ENCODE data around the gene NPEPPS.
A peak's percentile ranks its signal among the peaks of the same experiment; 100 is the strongest.
"Not testable (repeated sequence)": the region's sequence is repeated elsewhere in the genome, so short reads cannot be mapped to it uniquely, and the experiment has no call there.

The NPEPPS gene, protein sequence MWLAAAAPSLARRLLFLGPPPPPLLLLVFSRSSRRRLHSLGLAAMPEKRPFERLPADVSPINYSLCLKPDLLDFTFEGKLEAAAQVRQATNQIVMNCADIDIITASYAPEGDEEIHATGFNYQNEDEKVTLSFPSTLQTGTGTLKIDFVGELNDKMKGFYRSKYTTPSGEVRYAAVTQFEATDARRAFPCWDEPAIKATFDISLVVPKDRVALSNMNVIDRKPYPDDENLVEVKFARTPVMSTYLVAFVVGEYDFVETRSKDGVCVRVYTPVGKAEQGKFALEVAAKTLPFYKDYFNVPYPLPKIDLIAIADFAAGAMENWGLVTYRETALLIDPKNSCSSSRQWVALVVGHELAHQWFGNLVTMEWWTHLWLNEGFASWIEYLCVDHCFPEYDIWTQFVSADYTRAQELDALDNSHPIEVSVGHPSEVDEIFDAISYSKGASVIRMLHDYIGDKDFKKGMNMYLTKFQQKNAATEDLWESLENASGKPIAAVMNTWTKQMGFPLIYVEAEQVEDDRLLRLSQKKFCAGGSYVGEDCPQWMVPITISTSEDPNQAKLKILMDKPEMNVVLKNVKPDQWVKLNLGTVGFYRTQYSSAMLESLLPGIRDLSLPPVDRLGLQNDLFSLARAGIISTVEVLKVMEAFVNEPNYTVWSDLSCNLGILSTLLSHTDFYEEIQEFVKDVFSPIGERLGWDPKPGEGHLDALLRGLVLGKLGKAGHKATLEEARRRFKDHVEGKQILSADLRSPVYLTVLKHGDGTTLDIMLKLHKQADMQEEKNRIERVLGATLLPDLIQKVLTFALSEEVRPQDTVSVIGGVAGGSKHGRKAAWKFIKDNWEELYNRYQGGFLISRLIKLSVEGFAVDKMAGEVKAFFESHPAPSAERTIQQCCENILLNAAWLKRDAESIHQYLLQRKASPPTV

DNA sequence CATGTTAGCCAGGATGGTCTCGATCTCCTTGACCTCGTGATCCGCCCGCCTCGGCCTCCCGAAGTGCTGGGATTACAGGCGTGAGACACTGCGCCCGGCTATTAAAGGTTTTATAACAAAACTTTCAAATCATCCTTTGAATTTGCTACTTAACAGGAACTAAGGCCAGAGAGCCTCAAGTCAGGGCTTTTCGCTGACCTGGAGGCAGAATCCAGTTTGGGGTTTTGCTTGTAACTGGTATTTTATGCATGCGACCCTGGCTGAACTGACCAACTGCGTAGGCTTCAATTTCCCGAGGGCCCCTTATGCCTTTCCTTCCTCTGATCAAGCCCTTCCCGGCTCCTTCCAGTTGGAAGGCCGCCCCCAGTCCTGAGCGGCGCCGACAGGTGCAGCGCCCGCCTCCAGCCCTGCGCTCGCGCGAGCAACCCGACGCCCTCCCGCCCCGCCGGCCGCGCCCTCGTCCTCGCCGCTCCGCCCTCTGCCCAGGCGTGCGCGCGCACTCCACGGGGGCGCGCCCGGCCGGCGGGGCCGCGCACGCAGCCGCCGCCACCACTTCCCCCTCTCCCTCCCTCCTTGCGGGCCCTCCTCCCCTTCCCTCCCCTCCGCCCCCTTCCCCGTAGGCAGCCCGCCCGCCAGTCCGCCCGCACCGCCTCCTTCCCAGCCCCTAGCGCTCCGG is at the start of gene NPEPPS:
Gene NPEPPS (plus strand): TSS at position 552 of the 676 bp plus-strand sequence. CDS start 193 bp downstream, outside the sequence.
- DNase-seq (ENCODE audit: low read depth): peak; percentile 86

- DNase-seq (ENCODE audit: low read depth): not testable (repeated sequence)
These were observed 39.1 kb upstream of the NPEPPS start for GRCh38 chr17:47491841-47492212.

DNA sequence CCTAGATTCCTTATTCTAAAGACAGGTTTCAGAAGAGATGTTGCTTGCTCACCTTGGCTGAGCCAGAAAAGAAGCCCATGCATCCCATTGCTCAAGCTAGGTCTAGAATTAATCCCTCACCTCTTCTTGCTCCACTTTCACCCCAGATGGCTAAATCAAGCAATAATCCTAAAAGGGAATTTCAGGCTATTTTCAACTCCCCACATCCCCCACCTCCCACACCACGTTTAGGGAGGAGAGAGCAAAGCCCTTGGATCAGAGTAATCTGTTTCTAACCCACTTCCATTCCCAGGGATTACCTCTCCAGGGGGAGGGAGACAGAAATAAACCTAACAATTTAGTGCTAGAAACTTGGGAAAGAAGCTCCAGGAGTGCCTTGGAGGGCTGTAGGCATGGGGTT is 31.8 kb upstream of the NPEPPS start:
- not testable (repeated sequence) for DNase-seq (ENCODE audit: low read depth)

DNA sequence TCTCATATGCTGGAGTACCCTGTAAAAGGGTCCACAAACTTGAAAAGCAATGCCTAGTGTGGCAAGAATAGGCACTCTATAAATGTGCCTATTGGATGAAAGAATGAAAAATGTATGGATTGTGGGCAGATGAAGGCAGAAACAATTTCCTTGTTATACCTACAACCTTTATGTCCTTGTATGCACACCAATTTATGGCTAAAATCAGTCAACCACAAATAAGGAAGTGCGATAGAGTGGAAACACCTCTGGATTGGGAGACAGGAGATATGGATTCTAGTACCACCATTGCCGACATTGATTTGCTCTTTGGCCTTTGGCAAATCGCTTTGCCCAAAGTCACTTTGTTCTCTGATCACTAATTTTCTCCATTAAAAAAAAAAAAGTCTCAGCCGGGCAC is 31.4 kb upstream of the NPEPPS start:
- DNase-seq (ENCODE audit: low read depth): not testable (repeated sequence)

DNA sequence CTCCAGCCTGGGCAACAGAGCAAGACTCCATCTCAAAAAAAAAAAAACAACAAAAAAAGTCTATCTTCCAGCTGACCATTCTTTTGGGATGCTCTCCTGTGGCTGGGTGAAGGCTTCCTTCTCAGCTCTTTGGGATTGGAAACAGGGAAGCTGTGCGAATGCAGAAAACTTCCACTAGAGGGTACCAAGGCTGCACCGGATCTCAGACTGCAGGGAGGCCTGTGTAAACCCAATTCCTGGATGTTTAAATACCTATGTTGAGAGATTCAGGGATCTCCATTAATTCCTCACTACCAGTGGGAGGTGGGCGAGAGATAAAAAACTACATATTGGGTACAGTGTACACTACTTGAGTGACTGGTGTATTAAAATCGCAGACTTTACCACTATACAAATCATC is 30.3 kb upstream of the NPEPPS start:
- DNase-seq (ENCODE audit: low read depth): not testable (repeated sequence)

GRCh38 chr17:47502122-47502731 is 28.7 kb upstream of the NPEPPS start:
- not testable (repeated sequence) for DNase-seq (ENCODE audit: low read depth)

DNA sequence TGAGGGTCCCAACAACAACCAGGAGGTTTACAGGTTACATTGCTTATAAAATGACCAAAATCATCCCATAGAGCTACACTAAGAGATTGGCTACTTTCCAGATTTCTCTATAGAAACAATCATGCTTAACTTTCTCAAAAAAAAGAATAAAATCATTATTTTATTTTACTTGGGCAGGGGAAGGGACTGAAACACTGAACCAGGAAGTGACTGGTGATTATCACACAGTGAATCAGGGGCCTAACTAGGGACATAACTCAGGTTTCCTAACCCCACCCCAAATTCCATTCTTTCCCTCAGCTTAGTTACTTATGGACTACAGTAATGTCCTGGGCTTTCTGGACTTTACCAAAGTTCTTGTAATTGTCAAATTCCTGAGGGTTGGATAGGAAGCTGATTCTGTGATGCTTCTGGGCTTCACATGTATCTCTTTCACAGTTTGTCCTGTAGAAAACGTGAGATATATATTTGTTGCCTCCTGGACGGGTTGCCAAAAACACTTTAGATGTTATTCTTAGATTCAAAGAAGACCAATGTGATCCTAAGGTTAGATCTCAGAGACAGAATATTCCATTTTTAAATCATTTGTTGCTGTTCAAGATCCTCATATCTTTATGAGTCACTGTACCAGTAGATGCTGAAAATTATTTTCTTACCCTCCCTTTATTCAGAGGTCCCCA is 28.0 kb upstream of the NPEPPS start:
- DNase-seq (ENCODE audit: low read depth): not testable (repeated sequence)

- not testable (repeated sequence) for DNase-seq (ENCODE audit: low read depth)
These were observed 19.2 kb upstream of the NPEPPS start for GRCh38 chr17:47511701-47512146.

DNA sequence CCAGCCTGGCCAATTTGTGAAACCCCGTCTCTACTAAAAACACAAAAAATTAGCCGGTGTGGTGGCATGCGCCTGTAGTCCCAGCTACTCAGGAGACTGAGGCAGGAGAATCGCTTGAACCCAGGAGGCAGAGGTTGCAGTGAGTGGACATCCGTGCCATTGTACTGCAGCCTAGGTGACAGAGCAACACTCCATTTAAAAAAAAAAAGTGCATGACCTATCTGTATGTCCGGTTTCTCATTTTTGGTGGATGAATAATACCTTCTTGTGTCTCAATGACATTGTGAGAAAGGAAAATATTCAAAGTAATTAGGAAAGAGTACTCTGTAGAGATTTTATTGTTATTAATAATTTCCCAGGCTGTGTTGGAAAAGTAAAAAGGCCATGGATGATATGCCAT is 17.6 kb upstream of the NPEPPS start:
- not testable (repeated sequence) for DNase-seq (ENCODE audit: low read depth)

DNA sequence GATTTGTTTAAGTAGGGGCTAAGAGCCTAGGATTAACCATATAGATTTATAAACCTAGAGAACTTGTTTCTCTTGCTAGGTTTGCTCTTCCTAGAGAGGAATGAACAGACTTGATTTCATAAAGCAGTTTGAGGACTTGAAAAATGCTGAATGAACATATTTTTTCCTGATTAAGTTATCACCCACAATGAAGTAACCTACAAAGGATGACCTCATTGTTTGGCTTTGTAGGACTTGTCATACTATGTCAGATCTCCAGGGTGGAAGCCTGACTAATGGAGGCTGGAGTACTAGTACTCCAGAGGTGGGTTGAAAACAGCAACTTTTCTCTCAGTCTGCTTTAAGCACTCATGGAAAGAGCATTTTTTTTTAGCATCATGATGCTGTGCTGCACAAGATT is 12.0 kb upstream of the NPEPPS start:
- DNase-seq (ENCODE audit: low read depth): not testable (repeated sequence)

GRCh38 chr17:47519365-47519764 is 11.5 kb upstream of the NPEPPS start:
- not testable (repeated sequence) for DNase-seq (ENCODE audit: low read depth)

DNA sequence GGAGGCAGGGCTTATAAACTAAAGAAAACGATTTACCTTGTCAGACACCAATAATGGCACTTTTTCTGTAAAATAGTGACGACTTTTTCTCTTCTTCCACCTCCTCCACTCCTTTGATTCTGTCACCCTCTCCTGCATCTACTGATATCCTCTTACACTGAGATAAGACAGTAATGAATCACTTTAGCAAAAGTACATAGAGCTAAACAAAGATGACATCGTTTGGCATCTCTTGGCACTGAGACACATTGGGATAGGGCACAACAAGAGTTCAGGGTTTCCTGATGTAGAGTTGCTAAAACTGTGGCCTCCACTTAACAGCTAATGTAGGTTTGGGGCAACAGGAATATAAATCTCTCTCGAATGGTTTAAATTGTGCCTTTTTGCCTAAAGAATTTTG is 10.6 kb upstream of the NPEPPS start:
- not testable (repeated sequence) for DNase-seq (ENCODE audit: low read depth)

DNA sequence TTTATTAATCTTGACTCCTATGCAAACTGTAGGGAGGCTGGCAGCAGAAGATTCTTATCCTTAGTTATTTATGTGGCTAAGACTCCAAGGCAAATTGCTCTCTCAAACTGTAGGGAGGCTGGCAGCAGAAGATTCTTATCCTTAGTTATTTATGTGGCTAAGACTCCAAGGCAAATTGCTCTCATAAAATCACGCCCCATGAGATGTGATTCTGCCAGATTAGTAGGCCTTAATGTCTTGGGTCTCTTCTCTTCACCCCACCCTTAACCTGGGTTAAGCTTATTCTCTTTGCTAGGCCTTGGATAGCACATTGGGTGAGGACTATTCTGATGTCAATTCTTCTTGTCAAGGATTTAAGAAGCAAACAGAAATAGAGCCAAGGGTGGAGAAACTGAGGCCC is 9.5 kb upstream of the NPEPPS start:
- not testable (repeated sequence) for DNase-seq (ENCODE audit: low read depth)

DNA sequence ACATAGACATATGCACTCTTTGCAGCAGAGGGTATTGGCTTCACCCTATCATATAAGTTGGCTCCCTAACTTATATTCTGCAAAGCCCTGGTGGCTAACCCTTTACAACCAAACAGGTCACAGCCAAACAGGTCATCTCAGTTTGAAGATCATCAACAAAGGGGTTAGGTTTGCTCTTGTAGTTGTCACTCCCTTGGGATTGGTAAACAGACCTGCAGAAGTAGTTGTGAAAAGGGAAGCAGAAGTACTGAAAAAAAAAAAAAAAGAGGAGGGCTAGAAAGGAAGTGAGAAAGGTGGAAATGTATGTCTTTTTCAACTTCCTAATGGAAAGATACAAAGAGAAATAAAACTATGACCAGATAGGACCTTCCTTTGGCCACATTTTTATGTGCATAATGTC is 8.6 kb upstream of the NPEPPS start:
- not testable (repeated sequence) for DNase-seq (ENCODE audit: low read depth)

- DNase-seq (ENCODE audit: low read depth): not testable (repeated sequence)
These were observed 419 bp downstream of the NPEPPS start for GRCh38 chr17:47531233-47531820.

- DNase-seq (ENCODE audit: low read depth): not testable (repeated sequence)
These were observed 8.2 kb downstream of the NPEPPS start for GRCh38 chr17:47539085-47539484.

DNA sequence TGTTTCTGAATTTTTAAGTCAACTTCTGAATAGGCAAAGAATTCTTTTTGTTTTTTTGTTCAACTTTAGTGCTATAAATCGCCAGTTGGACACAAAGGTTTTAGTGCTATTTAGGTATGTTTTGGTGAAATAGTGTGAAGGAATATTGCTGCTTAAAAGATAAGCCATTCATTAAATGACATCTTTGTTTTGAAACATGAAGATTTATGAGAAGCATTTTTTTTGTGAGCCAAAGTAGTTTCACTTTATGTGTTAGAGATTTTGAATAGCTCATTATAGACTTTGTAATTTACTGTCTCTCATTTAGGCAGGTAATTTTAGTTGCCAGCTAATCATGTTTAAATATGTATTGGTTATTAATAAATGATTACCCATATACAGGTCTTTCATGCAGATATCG is 10.8 kb downstream of the NPEPPS start:
- DNase-seq (ENCODE audit: low read depth): not testable (repeated sequence)

DNA sequence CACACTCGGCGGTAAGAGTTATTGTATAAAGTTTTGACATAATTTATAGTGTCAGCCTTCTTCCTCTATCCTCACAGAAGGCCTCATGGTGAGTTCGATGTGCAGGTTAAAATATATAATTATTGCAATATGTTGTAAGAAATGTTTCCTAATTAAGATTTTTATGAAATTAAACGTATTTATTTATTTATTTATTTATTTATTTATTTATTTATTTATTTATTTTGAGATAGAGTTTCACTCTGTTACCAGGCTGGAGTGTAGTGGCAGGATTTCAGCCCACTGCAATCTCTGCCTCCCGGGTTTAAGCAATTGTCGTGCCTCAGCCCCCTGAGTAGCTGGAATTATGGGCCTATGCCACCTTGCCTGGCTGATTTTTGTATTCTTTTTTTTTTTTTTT is 13.4 kb downstream of the NPEPPS start:
- DNase-seq (ENCODE audit: low read depth): not testable (repeated sequence)

GRCh38 chr17:47554733-47555132 is 23.8 kb downstream of the NPEPPS start:
- DNase-seq (ENCODE audit: low read depth): not testable (repeated sequence)

GRCh38 chr17:47556108-47556507 is 25.2 kb downstream of the NPEPPS start:
- not testable (repeated sequence) for DNase-seq (ENCODE audit: low read depth)
